Keratinocyte (primary cell): Measurements from ENCODE around the gene ERRFI1. TPM values are rescaled to one million over a fixed set of nuclear protein-coding genes. Genes with fewer than 3 reads are reported as not detected.

ENCODE experiments used
- DNase-seq: peaks from one replicate; pipeline ENCODE4 v3.0.0-alpha.2; 2011; ENCODE audit warnings: low read depth, missing footprints, low spot score
- FAIRE-seq: peaks from 2 replicates; lab custom pipeline; 2011; peaks lifted over from hg19 to GRCh38; lab: Jason Lieb, UNC
- H2AFZ ChIP-seq: 2 replicates; pipeline ENCODE4 v1.6.0; 2012; ENCODE audit warnings: low read length, control low read depth, inconsistent platforms; ENCODE audit not compliant: control insufficient read depth
- H3K27ac ChIP-seq: 2 replicates; pipeline ENCODE4 v1.5.1; 2011; ENCODE audit warnings: low read length; ENCODE audit not compliant: control insufficient read depth, insufficient read depth
- H3K27me3 ChIP-seq: 3 replicates; pipeline ENCODE4 v1.6.0; 2011; ENCODE audit warnings: low read length; ENCODE audit not compliant: control insufficient read depth, insufficient read depth; ENCODE audit errors: extremely low read depth
- H3K36me3 ChIP-seq, 2 experiments: 2 replicates in 1 of 2; 3 replicates in 1 of 2; pipeline ENCODE4 v1.5.1; 2011; ENCODE audit warnings: low read length in 2 of 2, mild to moderate bottlenecking in 1 of 2; ENCODE audit not compliant: control insufficient read depth in 2 of 2, insufficient read depth in 2 of 2; ENCODE audit errors: extremely low read depth in 1 of 2
- H3K4me1 ChIP-seq: 3 replicates; pipeline ENCODE4 v1.5.1; 2011; ENCODE audit warnings: low read length; ENCODE audit not compliant: control insufficient read depth, insufficient read depth; ENCODE audit errors: extremely low read depth
- H3K4me2 ChIP-seq: 3 replicates; pipeline ENCODE4 v1.6.0; 2011; ENCODE audit warnings: low read depth, low read length; ENCODE audit not compliant: control insufficient read depth, insufficient read depth; ENCODE audit errors: extremely low read depth
- H3K4me3 ChIP-seq, 3 experiments: fragments of 200-600 bp in 1 of 3; sonication (generic) in 1 of 3; 2 replicates in 2 of 3; 3 replicates in 1 of 3; pipeline ENCODE4 v1.5.1; 2011 to 2016; ENCODE audit warnings: low read length in 3 of 3, mild to moderate bottlenecking in 3 of 3, control low read depth in 2 of 3, inconsistent platforms in 1 of 3, low read depth in 1 of 3, mixed read lengths in 1 of 3, mixed run types in 1 of 3, moderate library complexity in 1 of 3; ENCODE audit not compliant: control insufficient read depth in 2 of 3, insufficient read depth in 2 of 3; ENCODE audit errors: extremely low read depth in 1 of 3
- H3K79me2 ChIP-seq: 2 replicates; pipeline ENCODE4 v1.6.0; 2012; ENCODE audit warnings: low read length; ENCODE audit not compliant: control insufficient read depth, insufficient read depth
- H3K9ac ChIP-seq: 3 replicates; pipeline ENCODE4 v1.6.0; 2011; ENCODE audit warnings: low read length; ENCODE audit not compliant: control insufficient read depth, insufficient read depth; ENCODE audit errors: extremely low read depth
- H3K9me1 ChIP-seq: 3 replicates; pipeline ENCODE4 v1.6.0; 2011; ENCODE audit warnings: low read length; ENCODE audit not compliant: control insufficient read depth, insufficient read depth; ENCODE audit errors: extremely low read depth
- H3K9me3 ChIP-seq: 2 replicates; pipeline ENCODE4 v1.5.1; 2012; ENCODE audit warnings: low read depth, low read length; ENCODE audit not compliant: control insufficient read depth
- H4K20me1 ChIP-seq: 3 replicates; pipeline ENCODE4 v1.6.0; 2011; ENCODE audit warnings: low read length; ENCODE audit not compliant: control insufficient read depth, insufficient read depth; ENCODE audit errors: extremely low read depth
- CTCF ChIP-seq, 3 experiments: IDR thresholded peaks in 1 of 3; conservative IDR thresholded peaks in 1 of 3; optimal IDR thresholded peaks in 1 of 3; 2 replicates in 2 of 3; 3 replicates in 1 of 3; pipeline versions ENCODE3 to v1.5.1; 2011; ENCODE audit warnings: low read length in 3 of 3, mild to moderate bottlenecking in 3 of 3, moderate library complexity in 2 of 3, control low read depth in 1 of 3, inconsistent platforms in 1 of 3; ENCODE audit not compliant: insufficient read depth in 2 of 3; ENCODE audit errors: extremely low read depth in 1 of 3
- EZH2 ChIP-seq: IDR thresholded peaks from one replicate; pipeline ENCODE4 v1.6.1; 2012; ENCODE audit warnings: inconsistent platforms, mild to moderate bottlenecking, low read length, moderate library complexity
- dilution Hi-C: fragments of 300-500 bp; cut with MboI; formaldehyde crosslinking; loops from one replicate; pipeline ENCODE4 v1.7.0; 2020; ENCODE audit warnings: low sequenced_read_pairs; ENCODE audit not compliant: extremely low pct_ligation_motif_present
- polyA plus RNA-seq, 5 experiments: library from polyadenylated mRNA; depleted of rRNA in 3 of 5; stranded (reverse) in 3 of 5; stranded (forward) in 1 of 5; unstranded in 1 of 5; fragments of >200 nt; gene quantifications; 1 replicate in 1 of 5; 2 replicates in 3 of 5; 3 replicates in 1 of 5; pipeline versions ENCODE4 v1.2.1 to v1.2.3, GENCODE V29; 2011 to 2012; ENCODE audit warnings: missing spikeins in 2 of 5, low read depth in 1 of 5, low replicate concordance in 1 of 5

The ERRFI1 gene
- polyA plus RNA-seq, 1 donor (not counting 4 experiments of a cell fraction or from before 2014, with no cell fraction given): 130 TPM

- TF ChIP-seq EZH2: no peak
- no peak for TF ChIP-seq CTCF (optimal IDR thresholded peaks at IDR 0.05 in 1 of 3, IDR thresholded peaks at IDR 0.05 in 1 of 3, conservative IDR thresholded peaks at IDR 0.05 in 1 of 3; ENCODE audit: extremely low read depth in 1 of 3, insufficient read depth in 2 of 3, low read length in 3 of 3)
- Histone ChIP-seq H3K4me3 (no peak overlapping the region), H2AFZ (no peak overlapping the region), H4K20me1 (no peaks in the 10 kb centered on the region), H3K27me3 (no peaks in the 10 kb centered on the region), H3K4me1 (no peaks in the 10 kb centered on the region), H3K4me2 (no peak overlapping the region), H3K9me1 (no peaks in the 10 kb centered on the region), H3K9me3 (no peaks in the 10 kb centered on the region), H3K27ac (no peak overlapping the region), H3K79me2 (no peaks in the 10 kb centered on the region), H3K36me3 (peaks cover 0 to 1% of the 10 kb centered on the region in 2 experiments), H3K9ac (no peak overlapping the region)
- dilution Hi-C loops: no loop called here
- DNase-seq (no peak), FAIRE-seq (no peak)
These were observed 31.3 kb downstream of the ERRFI1 start for GRCh38 chr1:7994827-7995226.

DNA sequence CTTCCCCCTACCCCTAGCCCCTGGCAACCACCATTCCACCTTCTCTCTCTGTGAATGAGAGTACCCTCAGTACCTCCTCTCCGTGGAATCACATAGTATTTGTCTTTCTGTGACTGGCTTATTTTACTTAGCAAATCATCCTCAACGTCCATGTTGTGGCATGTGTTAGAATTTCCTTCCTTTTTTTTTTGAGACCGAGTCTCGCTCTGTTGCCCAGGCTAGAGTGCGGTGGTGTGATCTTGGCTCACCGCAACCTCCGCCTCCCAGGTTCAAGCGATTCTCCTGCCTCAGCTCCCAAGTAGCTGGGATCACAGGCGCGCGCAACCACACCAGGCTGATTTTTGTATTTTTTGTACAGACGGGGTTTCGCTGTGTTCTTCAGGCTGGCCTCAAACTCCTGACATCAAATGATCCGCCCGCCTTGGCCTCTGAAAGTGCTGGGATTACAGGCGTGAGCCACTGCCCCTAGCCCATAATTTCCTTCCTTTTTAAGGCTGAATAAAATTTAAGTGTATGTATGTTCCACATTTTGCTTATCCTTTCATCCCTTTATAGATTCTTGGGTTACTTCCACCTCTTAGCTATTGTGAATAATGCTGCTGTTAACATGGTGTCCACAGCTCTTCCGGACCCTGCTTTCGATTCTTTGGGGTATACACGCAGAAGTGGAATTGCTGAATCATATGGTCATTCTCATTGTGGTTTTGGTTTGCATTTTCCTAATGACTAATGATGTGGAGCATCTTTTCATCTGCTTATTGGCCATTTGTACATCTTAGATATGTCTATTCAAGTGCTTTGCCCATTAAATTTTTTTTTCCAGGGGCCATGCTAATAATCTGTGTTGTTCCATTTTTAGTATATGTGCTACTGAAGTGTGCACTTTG, 32.3 kb downstream of the ERRFI1 start:
- Histone ChIP-seq H3K9me3 (no peaks in the 10 kb centered on the region), H3K9ac (no peak overlapping the region), H3K9me1 (no peaks in the 10 kb centered on the region), H3K79me2 (no peaks in the 10 kb centered on the region), H2AFZ (no peak overlapping the region), H4K20me1 (no peaks in the 10 kb centered on the region), H3K4me3 (no peak overlapping the region), H3K4me2 (no peak overlapping the region), H3K27me3 (no peaks in the 10 kb centered on the region), H3K36me3 (peaks cover 0 to 3% of the 10 kb centered on the region in 2 experiments), H3K4me1 (peaks cover 6% of the 10 kb centered on the region), H3K27ac (no peak overlapping the region)
- TF ChIP-seq CTCF (optimal IDR thresholded peaks at IDR 0.05 in 1 of 3, IDR thresholded peaks at IDR 0.05 in 1 of 3, conservative IDR thresholded peaks at IDR 0.05 in 1 of 3; ENCODE audit: extremely low read depth in 1 of 3, insufficient read depth in 2 of 3, low read length in 3 of 3): no peak
- no peak for TF ChIP-seq EZH2
- FAIRE-seq: no peak
- DNase-seq: no peak
- dilution Hi-C loops: no loop called here
